A673 (cell line): ENCODE results near the gene COA1. TPM values are rescaled to one million over a fixed set of nuclear protein-coding genes. Genes with fewer than 3 reads are reported as not detected.

ENCODE experiments used
- BruUV-seq: library from RNA; stranded (reverse); fragments of 400-500 nt; replicated peaks from 2 replicates; lab custom pipeline; 2021; lab: Mats Ljungman, UMichigan
- CTCF ChIA-PET: fragments of 300-600 bp; sonication (Branson Sonifier 250); formaldehyde crosslinking; loops from one replicate; lab custom pipeline; 2022; ENCODE audit warnings: antibody characterized with exemption; lab: Charles Lee
- POLR2A ChIA-PET: fragments of 300-600 bp; sonication (Branson Sonifier 250); formaldehyde crosslinking; loops from one replicate; lab custom pipeline; 2022; ENCODE audit warnings: antibody characterized with exemption; ENCODE audit not compliant: low non-redundant PET; lab: Charles Lee
- DNase-seq: peaks from one replicate; pipeline ENCODE4 v3.0.0-alpha.2; 2015; ENCODE audit warnings: low spot score
- H3K27ac ChIP-seq: fragments of 200-600 bp; sonication (generic); 2 replicates; pipeline ENCODE4 v1.5.1; 2016; ENCODE audit warnings: mixed run types, low read depth, mild to moderate bottlenecking, mixed read lengths, antibody characterized with exemption, low read length; ENCODE audit not compliant: poor library complexity, severe bottlenecking
- H3K27me3 ChIP-seq: fragments of 200-600 bp; sonication (generic); replicated peaks from 2 replicates; pipeline ENCODE4 v1.6.1; 2017; ENCODE audit warnings: mixed run types, low read depth, mild to moderate bottlenecking, mixed read lengths, antibody characterized with exemption, low read length; ENCODE audit not compliant: insufficient read depth, poor library complexity
- H3K36me3 ChIP-seq: fragments of 200-600 bp; sonication (generic); 2 replicates; pipeline ENCODE4 v1.6.1; 2016; ENCODE audit warnings: mixed run types, mild to moderate bottlenecking, mixed read lengths, antibody characterized with exemption, low read length; ENCODE audit not compliant: insufficient read depth, poor library complexity, severe bottlenecking
- H3K4me1 ChIP-seq: fragments of 200-600 bp; sonication (generic); 2 replicates; pipeline ENCODE4 v1.6.1; 2017; ENCODE audit warnings: mixed run types, mild to moderate bottlenecking, mixed read lengths, antibody characterized with exemption, low read length; ENCODE audit not compliant: insufficient read depth, poor library complexity, severe bottlenecking
- H3K4me3 ChIP-seq: fragments of 200-600 bp; sonication (generic); 2 replicates; pipeline ENCODE4 v1.5.1; 2016; ENCODE audit warnings: low read depth, mixed run types, mild to moderate bottlenecking, mixed read lengths, low read length; ENCODE audit not compliant: poor library complexity, severe bottlenecking
- H3K9me3 ChIP-seq: fragments of 200-600 bp; sonication (generic); 2 replicates; pipeline ENCODE4 v1.6.1; 2016; ENCODE audit warnings: mixed run types, low read depth, mild to moderate bottlenecking, mixed read lengths, antibody characterized with exemption, low read length; ENCODE audit not compliant: poor library complexity, severe bottlenecking
- EZH2 ChIP-seq: fragments of 200-600 bp; sonication (generic); IDR thresholded peaks from 2 replicates; pipeline ENCODE4 v1.6.1; 2017; ENCODE audit warnings: borderline replicate concordance, low read depth, mild to moderate bottlenecking, mixed read lengths, antibody characterized with exemption, low read length; ENCODE audit not compliant: poor library complexity, severe bottlenecking
- intact Hi-C: fragments of 100-400 bp; cut with micrococcal nuclease; formaldehyde crosslinking; loops from one replicate; pipeline ENCODE4 v1.10.0; 2022; ENCODE audit not compliant: unreplicated experiment
- total RNA-seq: library from RNA; stranded (reverse); gene quantifications from 2 replicates; pipeline ENCODE4 v1.2.3, GENCODE V29; 2021
- TF ChIP-seq, protein P1 (sequence below): fragments of 300-800, 200-600 bp; sonication (generic); conservative IDR thresholded peaks from 2 replicates; pipeline ENCODE4 v1.5.1; 2017; ENCODE audit warnings: low read depth, mild to moderate bottlenecking, antibody characterized with exemption, low read length, moderate library complexity, mixed read lengths

COA1 gene
- total RNA-seq, 1 experiment from 2014 or later = 105 TPM

DNA sequence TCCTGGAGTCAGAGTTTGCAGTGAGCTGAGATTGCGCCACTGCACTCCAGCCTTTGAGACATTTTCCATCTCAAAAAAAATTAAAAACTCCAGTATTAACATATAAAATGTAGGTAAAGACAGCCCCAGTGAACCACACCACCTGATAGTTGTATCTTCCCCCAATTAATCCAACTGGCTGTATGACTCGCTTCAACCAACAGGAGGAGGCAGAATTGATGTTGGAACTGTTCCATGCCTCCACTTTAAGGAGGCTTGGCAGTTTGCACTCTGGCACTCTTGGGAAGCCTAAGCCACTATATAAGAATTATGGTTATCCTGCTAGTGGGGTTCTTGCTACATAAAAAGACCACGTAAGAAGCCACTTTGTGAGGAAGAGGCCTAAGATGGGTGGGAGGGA lies 73.7 kb downstream of the COA1 start:
- no TSS peak for BruUV-seq
- no peaks in the 10 kb centered on the region for H3K9me3 ChIP-seq
- ChIA-PET CTCF (no interaction called here), POLR2A (no interaction called here)
- H3K4me1 ChIP-seq = peaks cover 10% of the 10 kb centered on the region
- DNase-seq = no peak
- no peak overlapping the region for H3K4me3 ChIP-seq
- intact Hi-C loops = no loop called here
- no peaks in the 10 kb centered on the region for H3K36me3 ChIP-seq
- TF ChIP-seq, protein P1, sequence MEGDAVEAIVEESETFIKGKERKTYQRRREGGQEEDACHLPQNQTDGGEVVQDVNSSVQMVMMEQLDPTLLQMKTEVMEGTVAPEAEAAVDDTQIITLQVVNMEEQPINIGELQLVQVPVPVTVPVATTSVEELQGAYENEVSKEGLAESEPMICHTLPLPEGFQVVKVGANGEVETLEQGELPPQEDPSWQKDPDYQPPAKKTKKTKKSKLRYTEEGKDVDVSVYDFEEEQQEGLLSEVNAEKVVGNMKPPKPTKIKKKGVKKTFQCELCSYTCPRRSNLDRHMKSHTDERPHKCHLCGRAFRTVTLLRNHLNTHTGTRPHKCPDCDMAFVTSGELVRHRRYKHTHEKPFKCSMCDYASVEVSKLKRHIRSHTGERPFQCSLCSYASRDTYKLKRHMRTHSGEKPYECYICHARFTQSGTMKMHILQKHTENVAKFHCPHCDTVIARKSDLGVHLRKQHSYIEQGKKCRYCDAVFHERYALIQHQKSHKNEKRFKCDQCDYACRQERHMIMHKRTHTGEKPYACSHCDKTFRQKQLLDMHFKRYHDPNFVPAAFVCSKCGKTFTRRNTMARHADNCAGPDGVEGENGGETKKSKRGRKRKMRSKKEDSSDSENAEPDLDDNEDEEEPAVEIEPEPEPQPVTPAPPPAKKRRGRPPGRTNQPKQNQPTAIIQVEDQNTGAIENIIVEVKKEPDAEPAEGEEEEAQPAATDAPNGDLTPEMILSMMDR = no peak
- TF ChIP-seq EZH2 = no peak
- no peaks in the 10 kb centered on the region for H3K27me3 ChIP-seq
- no peak overlapping the region for H3K27ac ChIP-seq

DNA sequence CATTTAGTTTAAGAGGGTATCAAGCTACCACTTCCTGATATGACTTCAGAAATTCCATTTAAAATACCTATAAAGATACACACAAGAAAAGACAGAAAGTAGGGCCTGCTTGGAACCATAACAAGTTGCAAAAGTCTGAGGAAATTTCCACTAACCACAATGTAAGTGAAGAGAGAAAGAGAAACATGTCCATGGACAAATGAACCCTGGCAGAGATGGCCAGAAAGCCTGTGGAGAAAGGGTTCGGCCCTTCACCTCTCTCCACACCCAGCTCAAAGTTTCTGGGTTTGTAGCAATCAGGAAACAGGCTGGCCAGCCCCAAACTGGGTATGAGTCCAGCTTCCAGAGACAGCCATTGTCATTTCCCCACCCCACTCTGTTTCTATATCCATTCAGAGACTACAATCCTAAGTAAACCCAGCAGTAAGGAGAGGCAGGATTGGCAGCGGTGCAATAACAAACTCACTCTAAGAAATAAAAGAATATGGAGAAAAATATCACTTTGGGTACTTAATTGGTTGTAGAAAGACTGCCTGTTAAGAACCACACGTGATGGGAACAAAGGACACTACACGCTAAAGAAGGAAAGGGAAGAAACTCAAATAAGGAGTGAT lies 75.3 kb downstream of the COA1 start:
- ChIA-PET CTCF (interaction anchor here (0.7 kb wide), 1 partner anchor 186 kb away, joined by 4 read pairs; no protein-coding TSS in a partner anchor), POLR2A (no interaction called here)
- no TSS peak for BruUV-seq
- intact Hi-C loops = no loop called here
- no peak for DNase-seq
- Histone ChIP-seq H3K27ac (no peak overlapping the region), H3K9me3 (no peaks in the 10 kb centered on the region), H3K4me3 (no peak overlapping the region), H3K4me1 (peaks cover 26% of the 10 kb centered on the region), H3K36me3 (no peaks in the 10 kb centered on the region), H3K27me3 (no peaks in the 10 kb centered on the region)
- TF ChIP-seq EZH2 = no peak
- TF ChIP-seq, protein P1 = no peak

DNA sequence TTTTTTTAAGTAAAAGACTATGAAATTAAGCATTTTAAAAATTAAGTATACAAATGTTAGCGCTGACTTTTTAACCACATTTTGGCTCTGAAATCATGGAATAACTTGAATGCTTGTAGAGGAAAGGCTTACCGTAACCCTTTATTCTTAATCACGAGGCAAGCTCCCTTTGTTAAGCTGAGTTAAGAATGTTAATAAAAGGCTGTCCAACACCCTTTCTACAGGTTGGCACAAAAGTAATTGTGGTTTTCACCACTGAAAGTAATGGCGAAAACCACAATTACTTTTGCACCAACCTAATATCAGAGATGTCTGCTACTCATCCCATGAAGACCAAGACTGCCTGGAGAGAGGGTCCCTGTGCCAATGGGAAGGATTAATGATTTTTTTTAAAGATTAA lies 75.9 kb downstream of the COA1 start:
- no peak for DNase-seq
- POLR2A ChIA-PET = no interaction called here
- H3K27me3 ChIP-seq = no peaks in the 10 kb centered on the region
- no peak for TF ChIP-seq EZH2
- TF ChIP-seq, protein P1 = no peak
- H3K27ac ChIP-seq = no peak overlapping the region
- H3K4me3 ChIP-seq = no peak overlapping the region
- BruUV-seq = no TSS peak
- intact Hi-C loops = no loop called here
- H3K4me1 ChIP-seq = peaks cover 31% of the 10 kb centered on the region
- H3K9me3 ChIP-seq = no peaks in the 10 kb centered on the region
- CTCF ChIA-PET = interaction anchor here (0.7 kb wide), 1 partner anchor 187 kb away, joined by 4 read pairs; no protein-coding TSS in a partner anchor
- no peaks in the 10 kb centered on the region for H3K36me3 ChIP-seq
